NT2/D1 (cell line): Measurements from ENCODE around the gene PAX2.

Experiments used
- SUZ12 ChIP-seq: IDR thresholded peaks from 2 replicates; pipeline ENCODE4 v1.6.1; 2011; ENCODE audit not compliant: insufficient read length, insufficient read depth; ENCODE audit errors: extremely low read depth
- YY1 ChIP-seq: IDR thresholded peaks from 2 replicates; pipeline ENCODE4 v1.6.1; 2011; ENCODE audit not compliant: insufficient read length, insufficient read depth
- ZNF274 ChIP-seq: IDR thresholded peaks from 2 replicates; pipeline ENCODE4 v1.6.1; 2011; ENCODE audit warnings: mild to moderate bottlenecking, low read depth, low read length

DNA sequence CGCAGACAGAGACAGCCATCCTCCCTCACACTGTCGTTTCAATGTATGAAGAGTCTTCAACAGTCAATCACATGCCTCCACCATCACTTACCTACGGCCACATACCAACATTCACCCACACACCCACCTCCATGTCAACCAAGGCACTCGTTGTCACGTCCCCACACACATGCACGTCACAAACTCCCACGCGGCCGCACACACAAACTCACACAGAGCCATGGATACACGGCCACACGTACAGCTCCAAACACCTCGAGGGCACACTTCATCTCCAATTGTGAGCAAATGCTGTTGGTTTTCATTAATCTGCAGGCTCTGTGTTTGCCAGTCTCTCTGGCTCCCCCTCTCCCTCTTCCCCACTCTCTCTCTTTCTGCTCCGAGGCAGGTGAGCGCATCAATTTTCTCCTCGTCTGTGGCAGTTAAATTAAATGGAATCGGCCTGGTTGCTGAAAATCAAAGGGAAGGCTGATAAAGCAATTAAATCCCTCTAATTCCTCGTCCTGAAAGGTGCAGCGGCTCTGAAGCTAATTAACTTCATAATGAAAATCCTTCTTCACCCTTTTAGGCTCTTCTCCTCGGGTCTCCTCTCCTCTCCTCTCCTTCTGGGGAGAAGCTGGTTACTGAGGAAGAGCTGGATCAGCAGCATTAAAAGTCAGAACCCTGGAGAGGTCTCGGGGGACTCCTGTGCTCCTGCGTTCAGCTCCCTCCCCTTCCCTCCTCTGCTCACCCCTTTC, 113.5 kb downstream of the PAX2 start:
- TF ChIP-seq ZNF274 (no peak), YY1 (no peak), SUZ12 (no peak)
